Mesendoderm (in vitro differentiated cells): ENCODE results near the gene GLT1D1.

Experiments
- DNase-seq: peaks from one replicate; pipeline ENCODE4 v3.0.0; 2013
- H2AK5ac ChIP-seq: 2 replicates; pipeline ENCODE4 v1.6.1; 2013; ENCODE audit warnings: low read length, inconsistent platforms
- H2BK120ac ChIP-seq: 2 replicates; pipeline ENCODE4 v1.6.1; 2013; ENCODE audit warnings: low read depth, mild to moderate bottlenecking, low read length, moderate library complexity, mixed read lengths
- H2BK15ac ChIP-seq: replicated peaks from 2 replicates; pipeline ENCODE4 v1.6.1; 2013; ENCODE audit warnings: low read depth, mild to moderate bottlenecking, moderate library complexity
- H2BK5ac ChIP-seq: 2 replicates; pipeline ENCODE4 v1.6.1; 2013; ENCODE audit warnings: low read length, inconsistent platforms
- H3K18ac ChIP-seq: 2 replicates; pipeline ENCODE4 v1.6.1; 2013; ENCODE audit warnings: mild to moderate bottlenecking, low read length, mixed read lengths
- H3K23ac ChIP-seq: one replicate; pipeline ENCODE4 v1.6.1; 2013; ENCODE audit warnings: low read length
- H3K27ac ChIP-seq: 2 replicates; pipeline ENCODE4 v1.5.1; 2013; ENCODE audit warnings: low read depth, mild to moderate bottlenecking, inconsistent platforms, low read length, moderate library complexity
- H3K27me3 ChIP-seq: 2 replicates; pipeline ENCODE4 v1.6.1; 2013; ENCODE audit warnings: low read length, control low read depth, mild to moderate bottlenecking, inconsistent platforms; ENCODE audit not compliant: insufficient read depth, poor library complexity
- H3K36me3 ChIP-seq: 2 replicates; pipeline ENCODE4 v1.6.1; 2013; ENCODE audit warnings: low read length, inconsistent platforms; ENCODE audit not compliant: control insufficient read depth, insufficient read depth
- H3K4ac ChIP-seq: one replicate; pipeline ENCODE4 v1.6.1; 2013; ENCODE audit warnings: low read depth, mild to moderate bottlenecking, low read length, moderate library complexity
- H3K4me1 ChIP-seq: 2 replicates; pipeline ENCODE4 v1.6.1; 2013; ENCODE audit warnings: low read depth, low read length, inconsistent platforms; ENCODE audit not compliant: control insufficient read depth
- H3K4me2 ChIP-seq: 2 replicates; pipeline ENCODE4 v1.6.1; 2013; ENCODE audit warnings: low read length
- H3K4me3 ChIP-seq: 2 replicates; pipeline ENCODE4 v1.5.1; 2013; ENCODE audit warnings: mild to moderate bottlenecking, low read length
- H3K56ac ChIP-seq: one replicate; pipeline ENCODE4 v1.6.1; 2013; ENCODE audit warnings: low read length
- H3K79me1 ChIP-seq: 2 replicates; pipeline ENCODE4 v1.6.1; 2013; ENCODE audit warnings: low read length, inconsistent platforms
- H3K79me2 ChIP-seq: 2 replicates; pipeline ENCODE4 v1.6.1; 2013; ENCODE audit warnings: mild to moderate bottlenecking, low read length; ENCODE audit not compliant: control insufficient read depth, insufficient read depth
- H3K9ac ChIP-seq: 2 replicates; pipeline ENCODE4 v1.6.1; 2013; ENCODE audit warnings: low read length, inconsistent platforms
- H4K5ac ChIP-seq: one replicate; pipeline ENCODE4 v1.6.1; 2013; ENCODE audit warnings: low read length
- H4K8ac ChIP-seq: one replicate; pipeline ENCODE4 v1.6.1; 2013; ENCODE audit warnings: low read depth, mild to moderate bottlenecking, control low read depth, low read length, moderate library complexity
- WGBS: extraction: QIAGEN DNeasy Blood & Tissue Kit; methylation state at CpG from one replicate; pipeline ENCODE4 v1.1.7; 2013; ENCODE audit warnings: low lambda C conversion rate, missing lambda C conversion rate; ENCODE audit not compliant: insufficient coverage; ENCODE audit errors: extremely low coverage; 5-methylcytosine and 5-hydroxymethylcytosine counted together

The GLT1D1 gene

GRCh38 chr12:128940090-128940888, 87.0 kb downstream of the GLT1D1 start:
- H2BK15ac ChIP-seq, result no peak overlapping the region

GRCh38 chr12:128940974-128941373, 87.7 kb downstream of the GLT1D1 start:
- no peak overlapping the region for H2BK15ac ChIP-seq
- H3K36me3 ChIP-seq, result no peaks in the 10 kb centered on the region
- H3K4me1 ChIP-seq, result no peaks in the 10 kb centered on the region
- no peaks in the 10 kb centered on the region for H3K79me1 ChIP-seq
- no peak overlapping the region for H4K8ac ChIP-seq
- no peak overlapping the region for H2BK5ac ChIP-seq
- H3K4me3 ChIP-seq, result no peak overlapping the region
- no CpG with 5 or more reads among the region's 5 CpGs for WGBS
- no peak overlapping the region for H3K4me2 ChIP-seq
- no peak overlapping the region for H3K27ac ChIP-seq
- H3K23ac ChIP-seq, result no peak overlapping the region
- no peak overlapping the region for H3K9ac ChIP-seq
- no peaks in the 10 kb centered on the region for H3K79me2 ChIP-seq
- no peaks in the 10 kb centered on the region for H3K27me3 ChIP-seq
- no peak overlapping the region for H4K5ac ChIP-seq
- no peak overlapping the region for H3K56ac ChIP-seq
- H3K4ac ChIP-seq, result no peak overlapping the region
- H2AK5ac ChIP-seq, result no peak overlapping the region
- no peak for DNase-seq
- H2BK120ac ChIP-seq, result no peak overlapping the region
- H3K18ac ChIP-seq, result no peak overlapping the region

More at GRCh38 chr12:128940090-128940888, 87.0 kb downstream of the GLT1D1 start:
- Histone ChIP-seq H3K79me2 (no peaks in the 10 kb centered on the region), H3K23ac (no peak overlapping the region), H3K56ac (no peak overlapping the region), H3K4me1 (no peaks in the 10 kb centered on the region), H3K18ac (no peak overlapping the region), H3K27me3 (no peaks in the 10 kb centered on the region), H3K4ac (no peak overlapping the region), H3K27ac (no peak overlapping the region), H3K79me1 (no peaks in the 10 kb centered on the region), H4K5ac (no peak overlapping the region), H3K4me2 (no peak overlapping the region), H2AK5ac (no peak overlapping the region), H4K8ac (no peak overlapping the region), H3K9ac (no peak overlapping the region), H2BK120ac (no peak overlapping the region), H3K36me3 (no peaks in the 10 kb centered on the region), H3K4me3 (no peak overlapping the region), H2BK5ac (no peak overlapping the region)
- no peak for DNase-seq
- WGBS, result no CpG with 5 or more reads among the region's 15 CpGs

- H3K9ac ChIP-seq, result no peak overlapping the region
- H4K5ac ChIP-seq, result no peak overlapping the region
- no CpG with 5 or more reads among the region's 11 CpGs for WGBS
These were observed 89.7 kb downstream of the GLT1D1 start for GRCh38 chr12:128942960-128943477.

GRCh38 chr12:128944956-128945355, 91.7 kb downstream of the GLT1D1 start:
- no peak overlapping the region for H2BK5ac ChIP-seq
- no peak overlapping the region for H2BK15ac ChIP-seq
- H3K27ac ChIP-seq, result no peak overlapping the region
- H3K56ac ChIP-seq, result no peak overlapping the region
- H3K18ac ChIP-seq, result no peak overlapping the region
- no peak overlapping the region for H4K5ac ChIP-seq
- no peaks in the 10 kb centered on the region for H3K27me3 ChIP-seq
- no peak overlapping the region for H2BK120ac ChIP-seq
- no CpG with 5 or more reads among the region's 27 CpGs for WGBS
- DNase-seq, result no peak
- no peaks in the 10 kb centered on the region for H3K36me3 ChIP-seq
- no peak overlapping the region for H3K4ac ChIP-seq
- H3K79me2 ChIP-seq, result no peaks in the 10 kb centered on the region
- H3K4me3 ChIP-seq, result no peak overlapping the region
- no peak overlapping the region for H3K23ac ChIP-seq
- no peak overlapping the region for H4K8ac ChIP-seq
- no peaks in the 10 kb centered on the region for H3K79me1 ChIP-seq
- H3K9ac ChIP-seq, result no peak overlapping the region
- H3K4me2 ChIP-seq, result no peak overlapping the region
- H3K4me1 ChIP-seq, result no peaks in the 10 kb centered on the region
- no peak overlapping the region for H2AK5ac ChIP-seq

More at GRCh38 chr12:128942960-128943477, 89.7 kb downstream of the GLT1D1 start:
- Histone ChIP-seq H2AK5ac (no peak overlapping the region), H3K4me1 (no peaks in the 10 kb centered on the region), H3K27me3 (no peaks in the 10 kb centered on the region), H3K79me2 (no peaks in the 10 kb centered on the region), H3K27ac (no peak overlapping the region), H2BK5ac (no peak overlapping the region), H3K23ac (no peak overlapping the region), H2BK15ac (no peak overlapping the region), H2BK120ac (no peak overlapping the region), H3K18ac (no peak overlapping the region), H4K8ac (no peak overlapping the region), H3K4ac (no peak overlapping the region), H3K4me3 (no peak overlapping the region), H3K36me3 (no peaks in the 10 kb centered on the region), H3K56ac (no peak overlapping the region), H3K79me1 (no peaks in the 10 kb centered on the region), H3K4me2 (no peak overlapping the region)
- DNase-seq, result no peak

GRCh38 chr12:128947209-128947608, 93.9 kb downstream of the GLT1D1 start:
- Histone ChIP-seq H3K18ac (no peak overlapping the region), H3K4me3 (no peak overlapping the region), H2BK5ac (no peak overlapping the region), H3K79me1 (no peaks in the 10 kb centered on the region), H4K5ac (no peak overlapping the region), H3K9ac (no peak overlapping the region), H2BK120ac (no peak overlapping the region), H2AK5ac (no peak overlapping the region), H3K79me2 (no peaks in the 10 kb centered on the region), H4K8ac (no peak overlapping the region), H3K36me3 (no peaks in the 10 kb centered on the region), H2BK15ac (no peak overlapping the region), H3K23ac (no peak overlapping the region), H3K4ac (no peak overlapping the region), H3K56ac (no peak overlapping the region), H3K27ac (no peak overlapping the region), H3K27me3 (no peaks in the 10 kb centered on the region), H3K4me1 (no peaks in the 10 kb centered on the region), H3K4me2 (no peak overlapping the region)
- WGBS, result no CpG with 5 or more reads among the region's 10 CpGs
- DNase-seq, result no peak
